Calu3 (cell line): ENCODE measurements around the gene AQP12A. TPM values are rescaled to one million over a fixed set of nuclear protein-coding genes. Genes with fewer than 3 reads are reported as not detected.

Source experiments
- BruUV-seq: library from RNA; stranded (reverse); fragments of 400-500 nt; replicated peaks from 2 replicates; lab custom pipeline; 2021; lab: Mats Ljungman, UMichigan
- CTCF ChIA-PET: fragments of 300-600 bp; sonication (Branson Sonifier 250); formaldehyde crosslinking; loops from one replicate; lab custom pipeline; 2022; ENCODE audit warnings: antibody characterized with exemption; lab: Charles Lee
- DNase-seq: peaks from one replicate; pipeline ENCODE4 v3.0.0; 2022
- H3K27ac Mint-ChIP-seq: one replicate; pipeline ENCODE4 v1.8.0; 2022; ENCODE audit warnings: mixed read lengths; ENCODE audit not compliant: unreplicated experiment
- H3K27me3 Mint-ChIP-seq: one replicate; pipeline ENCODE4 v1.8.0; 2022; ENCODE audit warnings: mixed read lengths; ENCODE audit not compliant: unreplicated experiment
- H3K36me3 Mint-ChIP-seq: one replicate; pipeline ENCODE4 v1.8.0; 2022; ENCODE audit warnings: mild to moderate bottlenecking, moderate library complexity, mixed read lengths; ENCODE audit not compliant: insufficient read depth, unreplicated experiment
- H3K4me1 Mint-ChIP-seq: one replicate; pipeline ENCODE4 v1.8.0; 2022; ENCODE audit warnings: mild to moderate bottlenecking, low read depth, mixed read lengths; ENCODE audit not compliant: unreplicated experiment
- H3K4me3 Mint-ChIP-seq: one replicate; pipeline ENCODE4 v1.8.0; 2022; ENCODE audit warnings: mild to moderate bottlenecking, low read depth, moderate library complexity, mixed read lengths; ENCODE audit not compliant: unreplicated experiment
- H3K9me3 Mint-ChIP-seq: one replicate; pipeline ENCODE4 v1.8.0; 2022; ENCODE audit warnings: low read depth, mixed read lengths; ENCODE audit not compliant: unreplicated experiment
- intact Hi-C: fragments of 100-400 bp; cut with micrococcal nuclease; formaldehyde crosslinking; loops from one replicate; pipeline ENCODE4 v1.10.0; 2022; ENCODE audit not compliant: unreplicated experiment
- total RNA-seq: library from RNA; stranded (reverse); gene quantifications from 2 replicates; pipeline ENCODE4 v1.2.3, GENCODE V29; 2022
- TF ChIP-seq, protein P1 (sequence below): fragments of 200-600 bp; IDR thresholded peaks from one replicate; pipeline ENCODE4 v1.8.0; 2022; ENCODE audit warnings: antibody characterized with exemption; ENCODE audit not compliant: unreplicated experiment

The AQP12A gene
- total RNA-seq, 1 experiment from 2014 or later = not detected

DNA sequence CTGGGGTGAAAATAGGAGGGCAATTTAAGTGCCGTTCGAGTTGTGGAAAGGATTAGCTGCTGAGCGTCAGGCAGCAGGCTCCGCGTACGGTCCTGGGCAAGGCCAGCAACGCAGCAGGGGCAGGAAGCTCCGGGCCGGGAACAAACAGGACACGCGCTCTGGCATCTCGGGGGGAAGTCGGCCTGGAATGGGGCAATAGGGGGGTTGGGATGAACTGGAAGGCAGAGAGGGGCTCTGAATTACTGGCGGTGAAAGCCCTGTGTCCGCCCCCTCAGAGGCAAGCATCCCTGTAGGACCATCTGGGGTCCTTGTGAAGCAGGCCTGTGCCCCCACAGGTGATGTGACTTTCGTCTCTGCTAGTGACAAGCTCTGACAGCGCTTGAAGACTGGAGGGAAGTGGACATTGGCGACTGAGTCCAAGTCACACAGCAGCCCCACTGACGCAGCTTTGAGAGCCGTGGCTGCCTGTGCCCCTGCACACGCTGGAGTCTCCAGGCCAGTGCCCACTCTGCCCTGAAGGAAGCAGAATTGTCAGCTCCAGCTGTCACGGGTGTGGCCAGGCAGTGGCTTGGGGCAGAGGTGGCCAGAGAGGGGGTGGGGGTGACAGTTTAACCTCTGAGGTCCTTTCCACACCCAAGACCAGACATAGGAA is 44.0 kb upstream of the AQP12A start:
- DNase-seq = no peak
- H3K27me3 Mint-ChIP-seq = peaks cover 86% of the 10 kb centered on the region
- H3K36me3 Mint-ChIP-seq = no peaks in the 10 kb centered on the region
- BruUV-seq = no TSS peak
- H3K27ac Mint-ChIP-seq = no peak overlapping the region
- intact Hi-C loops = no loop called here
- peaks cover 9% of the 10 kb centered on the region for H3K4me1 Mint-ChIP-seq
- CTCF ChIA-PET = no interaction called here
- peaks cover 6% of the 10 kb centered on the region for H3K9me3 Mint-ChIP-seq
- H3K4me3 Mint-ChIP-seq = no peak overlapping the region
- TF ChIP-seq, protein P1, sequence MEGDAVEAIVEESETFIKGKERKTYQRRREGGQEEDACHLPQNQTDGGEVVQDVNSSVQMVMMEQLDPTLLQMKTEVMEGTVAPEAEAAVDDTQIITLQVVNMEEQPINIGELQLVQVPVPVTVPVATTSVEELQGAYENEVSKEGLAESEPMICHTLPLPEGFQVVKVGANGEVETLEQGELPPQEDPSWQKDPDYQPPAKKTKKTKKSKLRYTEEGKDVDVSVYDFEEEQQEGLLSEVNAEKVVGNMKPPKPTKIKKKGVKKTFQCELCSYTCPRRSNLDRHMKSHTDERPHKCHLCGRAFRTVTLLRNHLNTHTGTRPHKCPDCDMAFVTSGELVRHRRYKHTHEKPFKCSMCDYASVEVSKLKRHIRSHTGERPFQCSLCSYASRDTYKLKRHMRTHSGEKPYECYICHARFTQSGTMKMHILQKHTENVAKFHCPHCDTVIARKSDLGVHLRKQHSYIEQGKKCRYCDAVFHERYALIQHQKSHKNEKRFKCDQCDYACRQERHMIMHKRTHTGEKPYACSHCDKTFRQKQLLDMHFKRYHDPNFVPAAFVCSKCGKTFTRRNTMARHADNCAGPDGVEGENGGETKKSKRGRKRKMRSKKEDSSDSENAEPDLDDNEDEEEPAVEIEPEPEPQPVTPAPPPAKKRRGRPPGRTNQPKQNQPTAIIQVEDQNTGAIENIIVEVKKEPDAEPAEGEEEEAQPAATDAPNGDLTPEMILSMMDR = no peak

DNA sequence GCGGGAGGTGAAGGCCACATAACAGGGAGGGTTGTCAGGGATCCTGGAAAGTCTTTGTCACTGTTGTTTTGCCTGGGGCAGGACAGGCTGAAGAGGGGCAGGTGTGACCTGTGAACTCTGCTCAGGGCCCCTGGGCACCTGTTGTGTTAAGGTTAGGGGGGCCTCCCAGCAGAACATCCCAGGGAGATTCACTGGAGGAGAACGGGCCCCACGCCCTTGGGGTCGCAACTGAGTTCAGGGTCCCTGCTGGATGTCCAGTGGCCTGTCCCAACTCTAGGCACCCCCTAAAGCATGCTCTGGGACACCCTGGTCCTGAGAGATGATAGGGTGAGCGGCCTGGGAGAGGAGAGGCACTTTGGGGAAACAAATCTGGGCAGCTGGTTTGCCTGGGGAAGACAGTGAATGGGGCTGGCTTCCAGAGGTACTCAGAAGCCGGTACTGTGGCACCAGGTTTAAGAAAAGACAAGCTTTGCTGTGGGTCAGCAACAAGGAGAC is 43.5 kb upstream of the AQP12A start:
- peaks cover 7% of the 10 kb centered on the region for H3K9me3 Mint-ChIP-seq
- no peak for DNase-seq
- no peaks in the 10 kb centered on the region for H3K36me3 Mint-ChIP-seq
- CTCF ChIA-PET = interaction anchor here (0.8 kb wide), 1 partner anchor 61 kb away, joined by 3 read pairs; the partner anchor contains the start of gene CAPN10
- BruUV-seq = no TSS peak
- TF ChIP-seq, protein P1 = no peak
- intact Hi-C loops = no loop called here
- peaks cover 9% of the 10 kb centered on the region for H3K4me1 Mint-ChIP-seq
- H3K27me3 Mint-ChIP-seq = peaks cover 86% of the 10 kb centered on the region
- H3K4me3 Mint-ChIP-seq = no peak overlapping the region
- H3K27ac Mint-ChIP-seq = no peak overlapping the region

DNA sequence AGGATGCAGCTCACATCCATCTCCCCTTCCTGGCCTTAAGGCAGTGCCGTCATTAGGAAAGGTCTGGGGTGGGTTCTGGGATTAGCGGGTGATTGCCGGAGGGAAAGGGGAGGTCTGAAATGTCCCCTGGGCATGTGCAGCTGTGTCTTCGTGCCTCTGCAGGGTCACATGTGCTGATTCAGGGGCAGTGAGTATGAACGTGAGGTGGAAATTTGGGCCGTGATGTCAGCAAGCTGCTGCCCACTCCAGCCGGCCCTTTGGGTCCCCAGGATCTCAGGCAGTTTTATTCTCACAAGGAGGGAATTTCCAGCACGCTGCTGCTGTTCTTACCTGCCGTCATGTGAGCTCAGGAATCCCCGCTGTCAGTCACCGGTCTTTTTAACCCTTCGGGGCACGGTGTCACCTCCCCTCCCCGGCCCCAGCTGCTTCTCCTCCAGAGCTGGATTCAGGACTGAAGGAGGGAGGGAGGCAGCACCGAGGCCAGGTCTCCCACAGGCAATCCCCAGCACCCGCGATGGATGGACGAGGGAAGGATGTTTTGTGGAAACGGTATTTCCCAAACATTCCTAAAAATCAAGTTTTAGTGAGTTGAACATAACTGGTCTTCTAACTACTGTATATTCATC is 42.9 kb upstream of the AQP12A start:
- BruUV-seq = no TSS peak
- H3K27me3 Mint-ChIP-seq = peaks cover 86% of the 10 kb centered on the region
- peaks cover 7% of the 10 kb centered on the region for H3K9me3 Mint-ChIP-seq

DNA sequence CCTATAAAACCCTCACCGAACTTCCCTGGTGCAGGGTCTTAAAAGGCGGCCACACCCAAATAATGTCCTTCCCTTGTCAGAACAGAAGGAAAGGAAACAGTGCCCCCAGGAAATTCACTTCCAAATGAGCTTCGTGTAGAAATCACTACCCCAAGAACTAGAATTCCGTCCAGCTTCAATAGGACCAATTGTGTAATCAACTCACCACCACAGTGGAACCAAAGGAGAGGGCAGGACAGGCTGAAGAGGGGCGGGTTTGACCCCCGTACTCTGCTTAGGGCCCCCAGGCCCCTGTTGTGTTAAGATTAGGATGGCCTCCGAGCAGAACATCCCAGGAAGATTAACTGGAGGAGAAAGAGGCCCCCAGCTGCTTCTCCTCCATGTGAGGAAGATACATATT is 42.3 kb upstream of the AQP12A start:
- TF ChIP-seq, protein P1 = no peak
- BruUV-seq = no TSS peak
- Mint-ChIP-seq H3K4me3 (no peak overlapping the region), H3K9me3 (peaks cover 7% of the 10 kb centered on the region), H3K4me1 (peaks cover 9% of the 10 kb centered on the region), H3K27ac (no peak overlapping the region), H3K36me3 (no peaks in the 10 kb centered on the region), H3K27me3 (peaks cover 84% of the 10 kb centered on the region)
- intact Hi-C loops = no loop called here
- CTCF ChIA-PET = interaction anchor here (0.8 kb wide), 1 partner anchor 62 kb away, joined by 3 read pairs; the partner anchor contains the start of gene CAPN10
- no peak for DNase-seq

More for the DNA sequence above, 42.9 kb upstream of the AQP12A start:
- TF ChIP-seq, protein P1 = no peak
- Mint-ChIP-seq H3K27ac (no peak overlapping the region), H3K4me1 (peaks cover 9% of the 10 kb centered on the region), H3K36me3 (no peaks in the 10 kb centered on the region), H3K4me3 (no peak overlapping the region)
- no peak for DNase-seq
- intact Hi-C loops = no loop called here
- CTCF ChIA-PET = interaction anchor here (0.8 kb wide), 1 partner anchor 62 kb away, joined by 3 read pairs; the partner anchor contains the start of gene CAPN10
